HS-5 (cell line): ENCODE results near the gene VAV3.
A peak's percentile ranks its signal among the peaks of the same experiment; 100 is the strongest.
"Not testable (repeated sequence)": the region's sequence is repeated elsewhere in the genome, so short reads cannot be mapped to it uniquely, and the experiment has no call there.

Source experiments
- DNase-seq: peaks from one replicate; pipeline ENCODE4 v3.0.0-alpha.2; 2012; ENCODE audit warnings: low read depth

The VAV3 gene

GRCh38 chr1:107680579-107680985 is 284.4 kb downstream of the VAV3 start:
- no peak for DNase-seq

GRCh38 chr1:107679411-107679953 is 285.5 kb downstream of the VAV3 start:
- no peak for DNase-seq

- no peak for DNase-seq
These were observed 286.0 kb downstream of the VAV3 start for GRCh38 chr1:107678993-107679392.

- no peak for DNase-seq
These were observed 287.3 kb downstream of the VAV3 start for GRCh38 chr1:107677697-107678096.

GRCh38 chr1:107674486-107674885 is 290.5 kb downstream of the VAV3 start:
- no peak for DNase-seq

- DNase-seq: no peak
These were observed 292.0 kb downstream of the VAV3 start for GRCh38 chr1:107673006-107673405.

- no peak for DNase-seq
These were observed 294.5 kb downstream of the VAV3 start for GRCh38 chr1:107670397-107671040.

GRCh38 chr1:107669996-107670395 is 295.0 kb downstream of the VAV3 start:
- DNase-seq: no peak

GRCh38 chr1:107668762-107669161 is 296.2 kb downstream of the VAV3 start:
- no peak for DNase-seq

- no peak for DNase-seq
These were observed 298.5 kb downstream of the VAV3 start for GRCh38 chr1:107666493-107666892.

- no peak for DNase-seq
These were observed 299.7 kb downstream of the VAV3 start for GRCh38 chr1:107664982-107665925.

GRCh38 chr1:107662971-107663370 is 302.0 kb downstream of the VAV3 start:
- no peak for DNase-seq

- DNase-seq: no peak
These were observed 303.8 kb downstream of the VAV3 start for GRCh38 chr1:107661158-107661557.

- DNase-seq: no peak
These were observed 305.0 kb downstream of the VAV3 start for GRCh38 chr1:107659961-107660360.

GRCh38 chr1:107657356-107657755 is 307.6 kb downstream of the VAV3 start:
- DNase-seq: no peak

GRCh38 chr1:107653765-107654164 is 311.2 kb downstream of the VAV3 start:
- DNase-seq: no peak

GRCh38 chr1:107653005-107653404 is 312.0 kb downstream of the VAV3 start:
- DNase-seq: no peak

- not testable (repeated sequence) for DNase-seq
These were observed 314.2 kb downstream of the VAV3 start for GRCh38 chr1:107650825-107651224.

GRCh38 chr1:107649023-107649422 is 316.0 kb downstream of the VAV3 start:
- no peak for DNase-seq

GRCh38 chr1:107648071-107648470 is 316.9 kb downstream of the VAV3 start:
- DNase-seq: peak; percentile 83

- no peak for DNase-seq
These were observed 318.0 kb downstream of the VAV3 start for GRCh38 chr1:107647012-107647411.

- DNase-seq: no peak
These were observed 321.2 kb downstream of the VAV3 start for GRCh38 chr1:107643766-107644165.

- DNase-seq: no peak
These were observed 324.8 kb downstream of the VAV3 start for GRCh38 chr1:107640207-107640606.
